Measurements from ENCODE around the gene ZNF143. TPM values are rescaled to one million over a fixed set of nuclear protein-coding genes. Genes with fewer than 3 reads are reported as not detected.
A peak's percentile ranks its signal among the peaks of the same experiment; 100 is the strongest.
"Not testable (repeated sequence)": the region's sequence is repeated elsewhere in the genome, so short reads cannot be mapped to it uniquely, and the experiment has no call there.

ZNF143 gene
- total RNA-seq: 22.1 and 26.8 TPM in 2 replicates
- long read RNA-seq, transcript ZNF143-203 (16 exons, 2,947 nt): major isoform, 86 of 160 reads
- long read RNA-seq, transcript ZNF143-213 (16 exons, 2,022 nt): minor isoform, 39 of 160 reads
- long read RNA-seq, partial matches to known transcripts: 10 of 160 reads
- long read RNA-seq, other reads (novel, unspliced or antisense): 22 of 160 reads

GRCh38 chr11:9460322-9461062 lies at the start of gene ZNF143:
TSS of gene ZNF143 (plus strand) at chr11:9461012. CDS start at chr11:9471309, 10,297 bp downstream.
- peak; percentile 100 for DNase-seq (ENCODE audit: extremely low spot score, unreplicated experiment)
- Mint-ChIP-seq H3K4me1 (ENCODE audit: unreplicated experiment) (peaks cover 29% of the 10 kb centered on the region), H3K9me3 (ENCODE audit: unreplicated experiment) (no peaks in the 10 kb centered on the region), H3K27me3 (ENCODE audit: unreplicated experiment) (no peaks in the 10 kb centered on the region), H3K27ac (ENCODE audit: unreplicated experiment) (peak within 1 kb of the TSS; percentile 96), H3K4me3 (ENCODE audit: unreplicated experiment) (peak within 1 kb of the TSS; percentile 84), H3K36me3 (ENCODE audit: unreplicated experiment) (peaks cover 2% of the 10 kb centered on the region)
- no peak for TF ChIP-seq CTCF (IDR thresholded peaks at IDR 0.05)

- Mint-ChIP-seq H3K27ac (ENCODE audit: unreplicated experiment) (peak overlapping the region; percentile 16), H3K4me1 (ENCODE audit: unreplicated experiment) (no peaks in the 10 kb centered on the region), H3K27me3 (ENCODE audit: unreplicated experiment) (no peaks in the 10 kb centered on the region), H3K36me3 (ENCODE audit: unreplicated experiment) (peaks cover 54% of the 10 kb centered on the region), H3K4me3 (ENCODE audit: unreplicated experiment) (no peak overlapping the region), H3K9me3 (ENCODE audit: unreplicated experiment) (no peaks in the 10 kb centered on the region)
- no peak for DNase-seq (ENCODE audit: extremely low spot score, unreplicated experiment)
- TF ChIP-seq CTCF (IDR thresholded peaks at IDR 0.05): no peak
These were observed 32.1 kb upstream of the ZNF143 start for GRCh38 chr11:9428706-9429105.

DNA sequence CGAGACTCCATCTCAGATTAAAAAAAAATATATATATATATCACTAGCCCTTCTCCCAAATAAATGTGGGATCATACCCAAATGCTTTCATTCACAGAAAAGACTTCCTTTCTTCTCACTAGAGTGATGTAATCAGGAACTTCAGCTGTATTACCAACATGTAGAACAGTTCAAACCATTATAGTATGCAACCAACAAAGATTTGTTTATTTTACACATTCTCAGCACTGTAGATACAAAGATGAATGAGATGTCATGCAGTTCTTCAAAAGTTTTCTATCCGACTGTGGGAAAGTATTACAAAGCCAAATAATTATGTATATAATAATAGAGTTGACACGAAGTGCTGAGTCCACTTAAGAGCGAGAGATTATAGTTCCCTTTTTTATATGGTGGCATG lies 22.2 kb upstream of the ZNF143 start:
- no peak for DNase-seq (ENCODE audit: extremely low spot score, unreplicated experiment)
- H3K9me3 Mint-ChIP-seq (ENCODE audit: unreplicated experiment): no peaks in the 10 kb centered on the region
- H3K4me1 Mint-ChIP-seq (ENCODE audit: unreplicated experiment): no peaks in the 10 kb centered on the region
- H3K27ac Mint-ChIP-seq (ENCODE audit: unreplicated experiment): no peak overlapping the region
- no peak for TF ChIP-seq CTCF (IDR thresholded peaks at IDR 0.05)
- H3K36me3 Mint-ChIP-seq (ENCODE audit: unreplicated experiment): peaks cover 53% of the 10 kb centered on the region
- no peaks in the 10 kb centered on the region for H3K27me3 Mint-ChIP-seq (ENCODE audit: unreplicated experiment)
- H3K4me3 Mint-ChIP-seq (ENCODE audit: unreplicated experiment): no peak overlapping the region

DNA sequence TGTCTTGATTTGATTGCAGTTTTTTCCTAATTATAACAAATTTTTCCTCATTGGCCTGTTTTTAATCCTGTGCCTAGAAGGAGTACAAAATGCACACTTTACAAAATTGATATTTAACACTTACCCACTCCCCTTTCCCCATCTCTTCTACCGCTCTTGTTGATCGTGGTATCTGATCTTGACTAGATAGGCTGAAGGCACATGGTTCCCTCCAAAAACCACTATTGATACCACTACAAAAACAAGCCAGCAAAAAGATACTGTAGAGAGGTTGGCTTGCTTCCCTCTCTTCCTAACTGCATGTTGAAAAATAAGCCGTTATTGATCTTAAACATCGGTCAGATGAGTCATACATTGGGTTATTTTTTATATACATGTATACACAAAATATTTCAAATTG lies 14.6 kb upstream of the ZNF143 start:
- Mint-ChIP-seq H3K4me1 (ENCODE audit: unreplicated experiment) (no peaks in the 10 kb centered on the region), H3K9me3 (ENCODE audit: unreplicated experiment) (no peaks in the 10 kb centered on the region), H3K36me3 (ENCODE audit: unreplicated experiment) (peaks cover 26% of the 10 kb centered on the region), H3K27me3 (ENCODE audit: unreplicated experiment) (no peaks in the 10 kb centered on the region), H3K4me3 (ENCODE audit: unreplicated experiment) (no peak overlapping the region), H3K27ac (ENCODE audit: unreplicated experiment) (no peak overlapping the region)
- no peak for DNase-seq (ENCODE audit: extremely low spot score, unreplicated experiment)
- no peak for TF ChIP-seq CTCF (IDR thresholded peaks at IDR 0.05)

- H3K4me1 Mint-ChIP-seq (ENCODE audit: unreplicated experiment): no peaks in the 10 kb centered on the region
- TF ChIP-seq CTCF (IDR thresholded peaks at IDR 0.05): no peak
- peaks cover 18% of the 10 kb centered on the region for H3K36me3 Mint-ChIP-seq (ENCODE audit: unreplicated experiment)
- no peak overlapping the region for H3K4me3 Mint-ChIP-seq (ENCODE audit: unreplicated experiment)
- no peak overlapping the region for H3K27ac Mint-ChIP-seq (ENCODE audit: unreplicated experiment)
- peaks cover 6% of the 10 kb centered on the region for H3K9me3 Mint-ChIP-seq (ENCODE audit: unreplicated experiment)
- DNase-seq (ENCODE audit: extremely low spot score, unreplicated experiment): no peak
- no peaks in the 10 kb centered on the region for H3K27me3 Mint-ChIP-seq (ENCODE audit: unreplicated experiment)
These were observed 12.0 kb upstream of the ZNF143 start for GRCh38 chr11:9448576-9449352.

- not testable (repeated sequence) for H3K27ac Mint-ChIP-seq (ENCODE audit: unreplicated experiment); H3K27me3 Mint-ChIP-seq (ENCODE audit: unreplicated experiment); DNase-seq (ENCODE audit: extremely low spot score, unreplicated experiment); H3K4me1 Mint-ChIP-seq (ENCODE audit: unreplicated experiment); H3K4me3 Mint-ChIP-seq (ENCODE audit: unreplicated experiment); H3K36me3 Mint-ChIP-seq (ENCODE audit: unreplicated experiment); H3K9me3 Mint-ChIP-seq (ENCODE audit: unreplicated experiment)
These were observed 8.8 kb upstream of the ZNF143 start for GRCh38 chr11:9452023-9452422.
